Esophagus squamous epithelium (tissue), 5 donors: Measurements from ENCODE around the gene ARHGEF33. TPM values are rescaled to one million over a fixed set of nuclear protein-coding genes. Genes with fewer than 3 reads are reported as not detected.

Source experiments
- DNase-seq: peaks from one replicate; lab custom pipeline; 2025; lab: John Stamatoyannopoulos, UW
- H3K27ac ChIP-seq, 4 donors: fragments of 200-600 bp; sonication (generic); one replicate each; pipeline ENCODE4 v1.5.1; 2016 to 2019; ENCODE audit warnings: mild to moderate bottlenecking in 1 of 4
- H3K27me3 ChIP-seq, 4 donors: fragments of 200-600 bp; sonication (generic); 1 replicate in 3 of 4; 2 replicates in 1 of 4; pipeline versions ENCODE4 v1.5.1 to v1.6.0; 2017 to 2021; ENCODE audit warnings: antibody characterized with exemption in 1 of 4
- H3K36me3 ChIP-seq, 3 donors: fragments of 200-600 bp; sonication (generic); one replicate each; pipeline ENCODE4 v1.5.1; 2016 to 2019
- H3K4me1 ChIP-seq, 3 donors: fragments of 200-600 bp; sonication (generic); one replicate each; pipeline ENCODE4 v1.5.1; 2017 to 2019
- H3K4me3 ChIP-seq, 4 donors: fragments of 200-600 bp; sonication (generic); 1 replicate in 3 of 4; 2 replicates in 1 of 4; pipeline ENCODE4 v1.5.1; 2016 to 2019; ENCODE audit warnings: mild to moderate bottlenecking in 2 of 4, moderate library complexity in 1 of 4
- H3K9me3 ChIP-seq, 3 donors: fragments of 200-600 bp; sonication (generic); one replicate each; pipeline ENCODE4 v1.5.1; 2016 to 2019
- POLR2A ChIP-seq, 4 donors: fragments of 450-650 bp; IDR thresholded peaks; one replicate each; pipeline ENCODE4 v1.6.1; 2017; ENCODE audit warnings: antibody characterized with exemption in 4 of 4, mild to moderate bottlenecking in 4 of 4, moderate library complexity in 3 of 4
- WGBS, 2 donors: methylation state at CpG; one replicate each; pipeline ENCODE4 v1.1.5; 2018; 5-methylcytosine and 5-hydroxymethylcytosine counted together
- intact Hi-C: fragments of 100-400 bp; cut with DNase I; formaldehyde crosslinking; loops from one replicate; pipeline ENCODE4 v1.15.0; 2022
- total RNA-seq, 4 donors: library from RNA; depleted of rRNA; stranded (reverse); fragments of >200 nt; gene quantifications; one replicate each; pipeline ENCODE4 v1.1.0, GENCODE V29; 2016
- TF ChIP-seq, protein P1 (sequence below), 6 experiments: fragments of 450-650 bp in 4 of 6; fragments of 200-600 bp in 2 of 6; sonication (generic) in 2 of 6; IDR thresholded peaks; one replicate each; pipeline ENCODE4 v1.5.1; 2016 to 2019; ENCODE audit warnings: antibody characterized with exemption in 6 of 6, mild to moderate bottlenecking in 4 of 6, moderate library complexity in 4 of 6
- donor health status: DM: yes; HTN: yes; CAD: no.

The ARHGEF33 gene
- total RNA-seq, 4 donors from 2014 or later = 0.04 to 0.49 (median 0.35) TPM

DNA sequence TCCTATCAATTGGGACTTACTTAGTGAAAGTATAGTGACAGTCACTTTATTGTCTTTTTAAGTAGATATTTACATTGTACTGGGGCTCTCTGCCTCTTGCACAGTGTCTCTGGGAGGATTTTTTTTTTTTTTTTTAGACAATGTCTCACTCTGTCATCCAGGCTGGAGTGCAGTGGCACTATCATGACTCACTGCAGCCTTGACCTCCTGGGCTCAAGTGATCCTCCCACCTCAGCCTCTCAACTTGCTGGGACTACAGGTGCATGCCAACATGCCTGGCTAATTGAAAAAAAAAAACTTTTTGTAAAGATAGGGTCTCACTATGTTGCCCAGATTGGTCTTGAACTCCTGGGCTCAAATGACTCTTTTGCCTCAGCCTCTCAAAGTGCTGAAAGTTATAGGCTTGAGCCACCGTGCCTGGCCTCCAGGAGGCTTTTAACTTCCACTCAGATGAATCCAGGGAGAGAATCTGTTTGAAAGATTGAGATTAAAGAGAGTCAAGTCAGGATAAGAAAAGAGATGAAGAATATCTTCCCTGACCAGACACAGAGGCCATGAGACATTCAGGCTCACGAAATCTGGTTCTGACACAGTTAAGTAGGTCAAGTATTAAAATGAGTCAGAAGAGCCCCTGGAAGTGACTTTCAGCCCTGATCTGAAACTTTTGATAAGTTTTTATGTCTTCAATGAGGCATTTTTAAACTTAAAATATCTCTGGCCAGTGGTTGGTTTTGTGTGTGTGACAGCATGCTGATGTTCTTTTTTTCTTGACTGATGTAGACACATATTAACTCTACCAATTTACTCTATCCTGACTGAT lies 18.3 kb downstream of the ARHGEF33 start:
- Histone ChIP-seq H3K4me1 (peaks cover 0 to 7% (median 0%) of the 10 kb centered on the region in 3 donors), H3K9me3 (no peaks in the 10 kb centered on the region), H3K27ac (no peak overlapping the region), H3K36me3 (no peaks in the 10 kb centered on the region), H3K4me3 (no peak overlapping the region), H3K27me3 (no peaks in the 10 kb centered on the region)
- DNase-seq = no peak
- intact Hi-C loops = no loop called here
- TF ChIP-seq, protein P1, sequence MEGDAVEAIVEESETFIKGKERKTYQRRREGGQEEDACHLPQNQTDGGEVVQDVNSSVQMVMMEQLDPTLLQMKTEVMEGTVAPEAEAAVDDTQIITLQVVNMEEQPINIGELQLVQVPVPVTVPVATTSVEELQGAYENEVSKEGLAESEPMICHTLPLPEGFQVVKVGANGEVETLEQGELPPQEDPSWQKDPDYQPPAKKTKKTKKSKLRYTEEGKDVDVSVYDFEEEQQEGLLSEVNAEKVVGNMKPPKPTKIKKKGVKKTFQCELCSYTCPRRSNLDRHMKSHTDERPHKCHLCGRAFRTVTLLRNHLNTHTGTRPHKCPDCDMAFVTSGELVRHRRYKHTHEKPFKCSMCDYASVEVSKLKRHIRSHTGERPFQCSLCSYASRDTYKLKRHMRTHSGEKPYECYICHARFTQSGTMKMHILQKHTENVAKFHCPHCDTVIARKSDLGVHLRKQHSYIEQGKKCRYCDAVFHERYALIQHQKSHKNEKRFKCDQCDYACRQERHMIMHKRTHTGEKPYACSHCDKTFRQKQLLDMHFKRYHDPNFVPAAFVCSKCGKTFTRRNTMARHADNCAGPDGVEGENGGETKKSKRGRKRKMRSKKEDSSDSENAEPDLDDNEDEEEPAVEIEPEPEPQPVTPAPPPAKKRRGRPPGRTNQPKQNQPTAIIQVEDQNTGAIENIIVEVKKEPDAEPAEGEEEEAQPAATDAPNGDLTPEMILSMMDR (IDR thresholded peaks at IDR 0.05) = no peak
- no peak for TF ChIP-seq POLR2A (IDR thresholded peaks at IDR 0.05)
- 63 to 84% methylated on average over 1 to 2 of the region's 2 CpGs for WGBS, 2 donors

DNA sequence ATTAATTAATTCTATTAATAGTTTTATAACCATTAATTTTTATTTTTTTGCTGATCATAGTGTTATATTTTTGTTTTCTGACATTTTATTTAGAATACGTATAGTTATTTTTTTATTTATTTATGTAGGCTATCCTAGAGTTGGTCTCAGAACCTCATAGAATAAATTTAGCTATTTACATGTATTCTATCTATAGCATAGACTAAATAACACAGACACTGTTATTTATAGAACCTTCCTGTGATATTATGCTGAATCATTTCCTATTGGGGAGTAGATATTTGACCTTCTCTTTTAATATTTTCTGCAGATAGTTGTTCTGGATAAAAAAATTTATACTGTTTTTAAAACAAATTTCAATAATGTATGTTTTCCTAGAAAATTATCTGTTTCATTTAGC lies 20.2 kb downstream of the ARHGEF33 start:
- no peaks in the 10 kb centered on the region for H3K27me3 ChIP-seq
- intact Hi-C loops = no loop called here
- peaks cover 0 to 7% (median 0%) of the 10 kb centered on the region in 3 donors for H3K4me1 ChIP-seq
- DNase-seq = no peak
- H3K9me3 ChIP-seq = no peaks in the 10 kb centered on the region
- no peak overlapping the region for H3K27ac ChIP-seq
- no peaks in the 10 kb centered on the region for H3K36me3 ChIP-seq
- TF ChIP-seq, protein P1 (IDR thresholded peaks at IDR 0.05) = no peak
- TF ChIP-seq POLR2A (IDR thresholded peaks at IDR 0.05) = no peak
- H3K4me3 ChIP-seq = no peak overlapping the region
- 80 to 90% methylated on average over 1 of the region's 1 CpG for WGBS, 2 donors

DNA sequence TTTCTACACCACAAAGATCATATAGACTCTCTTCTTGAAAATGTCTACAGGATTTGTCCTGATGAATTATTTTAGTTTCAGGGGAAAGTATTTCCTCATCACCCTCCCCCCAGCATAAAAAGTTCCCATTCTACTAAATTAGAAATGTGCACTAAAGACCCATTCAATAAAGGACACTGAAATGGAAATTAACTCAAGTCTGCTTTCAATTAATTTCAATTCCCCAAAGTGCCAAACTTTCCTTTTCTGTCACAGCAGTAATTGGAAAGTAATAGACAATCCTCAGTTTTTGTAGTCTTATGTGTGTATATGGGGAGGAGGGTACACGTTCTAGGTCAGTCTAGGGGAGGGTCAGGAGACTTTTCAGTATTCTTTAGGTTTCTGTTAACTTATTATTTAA lies 21.5 kb downstream of the ARHGEF33 start:
- H3K27ac ChIP-seq = no peak overlapping the region
- DNase-seq = no peak
- no peaks in the 10 kb centered on the region for H3K36me3 ChIP-seq
- no peak overlapping the region for H3K4me3 ChIP-seq
- H3K9me3 ChIP-seq = no peaks in the 10 kb centered on the region
- TF ChIP-seq POLR2A (IDR thresholded peaks at IDR 0.05) = no peak
- TF ChIP-seq, protein P1 (IDR thresholded peaks at IDR 0.05) = no peak
- no peaks in the 10 kb centered on the region for H3K27me3 ChIP-seq
- peaks cover 0 to 4% (median 0%) of the 10 kb centered on the region in 3 donors for H3K4me1 ChIP-seq
- intact Hi-C loops = no loop called here
- WGBS, 2 donors = 83 to 85% methylated on average over 1 of the region's 1 CpG

DNA sequence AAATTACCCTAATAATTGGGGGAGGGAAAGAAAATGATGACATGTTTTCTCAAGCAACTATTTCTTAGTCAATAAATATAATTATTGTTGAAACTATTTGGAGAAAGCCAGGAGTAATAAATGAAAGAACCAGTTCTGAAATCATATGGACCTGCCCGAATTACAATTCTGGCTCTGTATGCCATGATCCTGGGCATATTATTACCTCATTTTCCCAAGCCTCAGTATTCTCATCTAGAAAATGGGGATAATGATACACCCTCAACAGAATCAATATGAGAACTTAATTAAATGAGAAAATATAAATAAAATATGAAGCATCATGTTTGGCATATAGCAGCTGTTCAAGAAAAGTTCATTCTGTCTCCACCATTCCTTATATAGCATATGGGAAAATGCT lies 22.9 kb downstream of the ARHGEF33 start:
- WGBS, 2 donors = 88 to 89% methylated on average over 1 of the region's 1 CpG
- intact Hi-C loops = no loop called here
- TF ChIP-seq POLR2A (IDR thresholded peaks at IDR 0.05) = no peak
- TF ChIP-seq, protein P1 (IDR thresholded peaks at IDR 0.05) = no peak

DNA sequence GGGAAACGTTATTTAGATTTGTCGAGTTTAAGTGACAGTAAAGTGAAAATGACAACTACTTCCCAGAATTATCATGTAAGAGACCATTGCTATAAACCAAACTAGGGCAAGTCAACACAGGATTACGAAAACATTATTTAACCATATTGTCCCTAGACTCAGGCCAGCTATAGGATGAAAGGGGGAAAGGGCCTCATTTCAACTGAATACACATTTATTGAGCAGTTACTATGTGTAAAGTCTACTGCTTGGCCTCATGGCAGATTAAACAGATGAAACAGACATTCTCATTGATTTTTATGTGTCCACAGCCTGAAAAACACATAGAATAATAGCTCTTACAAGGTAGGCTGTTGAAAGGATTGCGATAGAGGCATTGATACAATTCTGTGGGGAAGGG lies 32.7 kb downstream of the ARHGEF33 start:
- WGBS, 2 donors = 92 to 94% methylated on average over 4 of the region's 4 CpGs
- Histone ChIP-seq H3K9me3 (no peaks in the 10 kb centered on the region), H3K4me1 (no peaks in the 10 kb centered on the region), H3K4me3 (no peak overlapping the region), H3K27me3 (no peaks in the 10 kb centered on the region), H3K36me3 (peaks cover 0 to 3% (median 0%) of the 10 kb centered on the region in 3 donors), H3K27ac (no peak overlapping the region)
- no peak for DNase-seq
- TF ChIP-seq, protein P1 (IDR thresholded peaks at IDR 0.05) = no peak
- no peak for TF ChIP-seq POLR2A (IDR thresholded peaks at IDR 0.05)
- intact Hi-C loops = no loop called here

More for the DNA sequence above, 22.9 kb downstream of the ARHGEF33 start:
- no peaks in the 10 kb centered on the region for H3K27me3 ChIP-seq
- H3K9me3 ChIP-seq = no peaks in the 10 kb centered on the region
- H3K27ac ChIP-seq = no peak overlapping the region
- H3K36me3 ChIP-seq = no peaks in the 10 kb centered on the region
- DNase-seq = no peak
- no peak overlapping the region for H3K4me3 ChIP-seq
- no peaks in the 10 kb centered on the region for H3K4me1 ChIP-seq
